CD4-positive, alpha-beta T cell treated with Interleukin-21 for 1 hour (primary cell): ENCODE data around the gene KLHDC7B.

ENCODE experiments used
- DNase-seq: peaks from one replicate; pipeline ENCODE4 v3.0.0-alpha.2; 2020

KLHDC7B gene

GRCh38 chr22:50530877-50531545, 14.7 kb upstream of the KLHDC7B start:
- DNase-seq: peak; percentile 89

- DNase-seq: peak; percentile 80
Observed at GRCh38 chr22:50531546-50531961, 14.1 kb upstream of the KLHDC7B start.

- peak; percentile 43 for DNase-seq
Observed at GRCh38 chr22:50531962-50532674, 13.6 kb upstream of the KLHDC7B start.

- no peak for DNase-seq
Observed at GRCh38 chr22:50532824-50533796, 12.6 kb upstream of the KLHDC7B start.

- DNase-seq: peak; percentile 57
Observed at GRCh38 chr22:50533856-50534711, 11.6 kb upstream of the KLHDC7B start.

GRCh38 chr22:50535113-50535512, 10.6 kb upstream of the KLHDC7B start:
- no peak for DNase-seq

- no peak for DNase-seq
Observed at GRCh38 chr22:50536226-50536625, 9.5 kb upstream of the KLHDC7B start.

- DNase-seq: no peak
Observed at GRCh38 chr22:50537765-50538164, 7.9 kb upstream of the KLHDC7B start.

- DNase-seq: no peak
Observed at GRCh38 chr22:50540381-50540780, 5.3 kb upstream of the KLHDC7B start.

GRCh38 chr22:50541667-50542026, 4.1 kb upstream of the KLHDC7B start:
- peak; percentile 48 for DNase-seq

- no peak for DNase-seq
Observed at GRCh38 chr22:50542416-50542927, 3.2 kb upstream of the KLHDC7B start.

GRCh38 chr22:50544078-50544745, 1.5 kb upstream of the KLHDC7B start:
- peak; percentile 89 for DNase-seq

GRCh38 chr22:50544746-50545253, 899 bp upstream of the KLHDC7B start:
- peak; percentile 53 for DNase-seq

GRCh38 chr22:50546326-50547262, 895 bp downstream of the KLHDC7B start:
- DNase-seq: no peak

GRCh38 chr22:50547263-50547985, 1.7 kb downstream of the KLHDC7B start:
- DNase-seq: no peak

GRCh38 chr22:50548040-50548920, 2.6 kb downstream of the KLHDC7B start:
- DNase-seq: peak; percentile 66

- DNase-seq: no peak
Observed at GRCh38 chr22:50548921-50549790, 3.5 kb downstream of the KLHDC7B start.
